ENCODE measurements around the gene PTPRF. TPM values are rescaled to one million over a fixed set of nuclear protein-coding genes. Genes with fewer than 3 reads are reported as not detected.

The PTPRF gene
- total RNA-seq, 6 experiments from 2014 or later, result 97.1 to 252 (median 160) TPM

DNA sequence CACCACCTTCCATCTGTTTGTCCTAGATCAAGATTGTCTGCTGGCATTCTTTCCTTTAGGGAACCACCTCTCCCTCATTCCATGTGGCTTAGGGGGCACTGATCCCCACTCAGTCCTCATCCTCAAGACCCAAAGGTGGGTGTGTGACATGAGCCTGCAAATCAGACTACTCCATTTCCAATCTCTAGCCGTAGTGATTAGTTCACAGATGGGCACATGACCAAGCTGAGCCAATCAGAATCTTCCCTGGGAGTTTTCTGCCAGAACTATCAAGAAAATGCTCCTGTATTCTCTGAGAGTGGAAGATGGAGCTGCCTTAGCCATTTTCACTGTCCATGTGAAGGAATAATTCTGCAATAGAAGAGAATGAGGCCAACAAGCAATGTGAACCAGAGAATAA, 19.3 kb upstream of the PTPRF start:
- Histone ChIP-seq H3K27ac (no peak overlapping the region), H3K27me3 (no peaks in the 10 kb centered on the region), H3K4me3 (no peak overlapping the region), H3K36me3 (no peaks in the 10 kb centered on the region), H3K9me3 (no peaks in the 10 kb centered on the region), H3K4me1 (no peaks in the 10 kb centered on the region)
- TF ChIP-seq, protein P1, sequence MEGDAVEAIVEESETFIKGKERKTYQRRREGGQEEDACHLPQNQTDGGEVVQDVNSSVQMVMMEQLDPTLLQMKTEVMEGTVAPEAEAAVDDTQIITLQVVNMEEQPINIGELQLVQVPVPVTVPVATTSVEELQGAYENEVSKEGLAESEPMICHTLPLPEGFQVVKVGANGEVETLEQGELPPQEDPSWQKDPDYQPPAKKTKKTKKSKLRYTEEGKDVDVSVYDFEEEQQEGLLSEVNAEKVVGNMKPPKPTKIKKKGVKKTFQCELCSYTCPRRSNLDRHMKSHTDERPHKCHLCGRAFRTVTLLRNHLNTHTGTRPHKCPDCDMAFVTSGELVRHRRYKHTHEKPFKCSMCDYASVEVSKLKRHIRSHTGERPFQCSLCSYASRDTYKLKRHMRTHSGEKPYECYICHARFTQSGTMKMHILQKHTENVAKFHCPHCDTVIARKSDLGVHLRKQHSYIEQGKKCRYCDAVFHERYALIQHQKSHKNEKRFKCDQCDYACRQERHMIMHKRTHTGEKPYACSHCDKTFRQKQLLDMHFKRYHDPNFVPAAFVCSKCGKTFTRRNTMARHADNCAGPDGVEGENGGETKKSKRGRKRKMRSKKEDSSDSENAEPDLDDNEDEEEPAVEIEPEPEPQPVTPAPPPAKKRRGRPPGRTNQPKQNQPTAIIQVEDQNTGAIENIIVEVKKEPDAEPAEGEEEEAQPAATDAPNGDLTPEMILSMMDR (IDR thresholded peaks at IDR 0.05), result no peak
- no peak for TF ChIP-seq POLR2A (IDR thresholded peaks at IDR 0.05)
- no CpG with 5 or more reads among the region's 1 CpG for WGBS (ENCODE audit: insufficient coverage, low coverage, low lambda C conversion rate, missing lambda C conversion rate)
- DNase-seq (no peak), ATAC-seq (no peak)
- intact Hi-C loops (cut with DNase I), result no loop called here

DNA sequence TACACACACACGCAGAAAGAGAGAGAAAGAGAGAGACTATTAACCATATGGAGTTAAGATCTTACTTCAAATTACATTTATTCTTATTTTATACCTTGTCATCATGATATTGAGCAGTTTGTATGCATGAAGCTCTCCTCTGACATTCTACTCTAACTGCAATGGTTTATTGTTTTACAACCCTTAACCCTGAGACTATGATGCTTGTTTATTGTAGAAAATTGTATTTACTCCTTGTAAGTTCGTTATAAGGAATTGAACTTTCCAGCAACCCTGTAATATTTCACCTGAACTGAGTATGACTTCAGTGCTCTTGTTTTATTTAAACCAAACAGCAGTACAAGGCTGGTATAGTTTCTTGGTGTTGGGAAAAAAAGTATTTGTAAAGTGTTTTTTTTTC, 18.6 kb upstream of the PTPRF start:
- Histone ChIP-seq H3K27me3 (no peaks in the 10 kb centered on the region), H3K9me3 (no peaks in the 10 kb centered on the region), H3K27ac (no peak overlapping the region), H3K4me1 (no peaks in the 10 kb centered on the region), H3K36me3 (no peaks in the 10 kb centered on the region), H3K4me3 (no peak overlapping the region)
- TF ChIP-seq, protein P1 (IDR thresholded peaks at IDR 0.05), result no peak
- no peak for TF ChIP-seq POLR2A (IDR thresholded peaks at IDR 0.05)
- ATAC-seq, result no peak
- no peak for DNase-seq
- intact Hi-C loops (cut with DNase I), result no loop called here
- 67% methylated on average over 1 of the region's 2 CpGs for WGBS (ENCODE audit: insufficient coverage, low coverage, low lambda C conversion rate, missing lambda C conversion rate)

DNA sequence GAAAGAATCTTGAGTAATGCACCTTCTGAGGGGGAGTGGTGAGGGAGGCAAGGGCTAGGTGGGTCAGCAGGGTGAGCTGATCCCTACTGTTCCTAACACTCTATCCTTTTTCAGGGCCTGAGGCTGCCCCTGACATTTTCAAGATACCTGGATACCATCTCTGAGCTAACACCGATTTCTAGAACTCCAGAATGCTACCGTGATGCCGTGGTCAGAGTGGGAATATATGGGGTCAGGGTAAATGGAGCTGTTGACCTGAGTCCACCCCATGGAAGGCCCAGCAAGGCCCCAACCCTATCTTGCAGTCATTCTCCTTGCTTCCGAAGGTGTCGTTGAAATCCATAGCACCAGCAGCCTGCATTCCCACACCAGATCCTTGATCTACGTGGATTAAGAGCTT, 18.0 kb upstream of the PTPRF start:
- no peak for ATAC-seq
- intact Hi-C loops (cut with DNase I), result no loop called here
- Histone ChIP-seq H3K36me3 (no peaks in the 10 kb centered on the region), H3K9me3 (no peaks in the 10 kb centered on the region), H3K4me1 (no peaks in the 10 kb centered on the region), H3K4me3 (no peak overlapping the region), H3K27ac (no peak overlapping the region), H3K27me3 (no peaks in the 10 kb centered on the region)
- DNase-seq, result no peak
- no peak for TF ChIP-seq POLR2A (IDR thresholded peaks at IDR 0.05)
- TF ChIP-seq, protein P1 (IDR thresholded peaks at IDR 0.05), result no peak
- WGBS (ENCODE audit: insufficient coverage, low coverage, low lambda C conversion rate, missing lambda C conversion rate), result 97% methylated on average over 3 of the region's 6 CpGs

- TF ChIP-seq, protein P1 (IDR thresholded peaks at IDR 0.05), result no peak
- no peak for TF ChIP-seq POLR2A (IDR thresholded peaks at IDR 0.05)
- WGBS (ENCODE audit: insufficient coverage, low coverage, low lambda C conversion rate, missing lambda C conversion rate), result 66% methylated on average over 5 of the region's 5 CpGs
- no peaks in the 10 kb centered on the region for H3K9me3 ChIP-seq
- DNase-seq, result no peak
- no peaks in the 10 kb centered on the region for H3K36me3 ChIP-seq
- intact Hi-C loops (cut with DNase I), result no loop called here
- H3K27me3 ChIP-seq, result no peaks in the 10 kb centered on the region
- ATAC-seq, result no peak
- no peak overlapping the region for H3K27ac ChIP-seq
- no peaks in the 10 kb centered on the region for H3K4me1 ChIP-seq
- H3K4me3 ChIP-seq, result no peak overlapping the region
These were observed 17.1 kb upstream of the PTPRF start for GRCh38 chr1:43513471-43514173.
